ENCODE measurements around the gene ZMIZ1.

Gene ZMIZ1

DNA sequence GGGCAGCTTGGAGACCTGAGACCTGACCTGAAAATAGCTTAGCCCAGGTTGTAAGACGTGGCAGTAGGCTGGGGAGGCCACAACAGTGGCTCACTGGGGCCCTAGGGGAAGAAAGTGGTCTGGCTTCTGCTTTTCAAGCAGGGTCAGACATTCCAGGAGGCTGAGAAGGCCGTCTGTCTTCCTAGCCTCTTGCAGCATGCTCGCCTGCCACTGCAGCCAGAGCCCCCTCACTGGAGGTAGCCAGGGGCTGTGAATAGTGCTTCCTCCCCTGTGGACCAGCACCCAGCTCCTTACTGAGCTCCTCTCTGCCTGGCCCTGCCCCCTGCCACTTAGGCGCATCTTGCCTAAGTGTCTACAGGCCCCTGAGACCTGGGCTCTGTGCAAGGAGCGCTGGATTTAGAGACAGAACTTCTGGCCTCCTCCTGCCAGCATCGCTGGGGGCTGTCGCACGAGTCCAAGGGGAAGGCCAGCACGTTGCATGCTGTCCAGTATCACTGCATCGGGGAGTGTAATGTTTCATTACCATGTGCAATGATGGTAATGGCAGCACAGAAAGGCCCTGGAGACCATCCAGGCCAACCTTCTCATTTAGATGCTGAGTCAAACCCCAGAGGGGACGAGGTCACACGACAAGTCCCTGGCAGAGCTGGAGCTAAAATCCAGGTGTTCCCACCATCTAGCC is 12.7 kb downstream of the ZMIZ1 start:
- Histone ChIP-seq H3K4me1 (ENCODE audit: insufficient read depth, low read length) (peaks cover 30% of the 10 kb centered on the region), H3K9ac (ENCODE audit: low read depth, low read length) (0 out of 2 replicates have a peak overlapping the region, but pooled peaks have one; percentile 37), H3K27ac (ENCODE audit: low read length) (no peak overlapping the region), H3K9me3 (ENCODE audit: insufficient read depth, low read depth, low read length) (no peaks in the 10 kb centered on the region), H3K4me3 (ENCODE audit: low read length) (no peak overlapping the region), H3K27me3 (ENCODE audit: insufficient read depth, low read length) (no peaks in the 10 kb centered on the region), H3K36me3 (ENCODE audit: insufficient read depth, low read depth, low read length) (no peaks in the 10 kb centered on the region)

DNA sequence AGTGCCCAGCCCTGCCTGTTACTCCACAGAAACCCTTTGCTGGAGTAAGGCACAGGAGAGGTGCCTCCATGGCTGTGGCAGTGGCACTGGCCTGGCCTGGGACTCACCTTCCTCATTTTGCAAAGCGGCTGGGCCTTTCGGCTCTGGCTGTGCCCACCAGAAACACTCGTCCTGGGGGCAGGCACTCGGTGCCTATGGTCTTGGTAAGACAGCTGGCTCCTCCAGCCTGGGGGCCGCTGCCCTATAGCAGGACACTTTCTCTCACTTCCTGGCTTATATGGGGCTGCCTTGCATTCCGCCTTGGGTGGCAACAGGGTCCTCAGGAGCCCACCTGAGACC is 13.2 kb downstream of the ZMIZ1 start:
- Histone ChIP-seq H3K9me3 (ENCODE audit: insufficient read depth, low read depth, low read length) (no peaks in the 10 kb centered on the region), H3K27me3 (ENCODE audit: insufficient read depth, low read length) (no peaks in the 10 kb centered on the region), H3K27ac (ENCODE audit: low read length) (no peak overlapping the region), H3K36me3 (ENCODE audit: insufficient read depth, low read depth, low read length) (no peaks in the 10 kb centered on the region), H3K9ac (ENCODE audit: low read depth, low read length) (no peak overlapping the region), H3K4me1 (ENCODE audit: insufficient read depth, low read length) (peaks cover 30% of the 10 kb centered on the region), H3K4me3 (ENCODE audit: low read length) (no peak overlapping the region)

DNA sequence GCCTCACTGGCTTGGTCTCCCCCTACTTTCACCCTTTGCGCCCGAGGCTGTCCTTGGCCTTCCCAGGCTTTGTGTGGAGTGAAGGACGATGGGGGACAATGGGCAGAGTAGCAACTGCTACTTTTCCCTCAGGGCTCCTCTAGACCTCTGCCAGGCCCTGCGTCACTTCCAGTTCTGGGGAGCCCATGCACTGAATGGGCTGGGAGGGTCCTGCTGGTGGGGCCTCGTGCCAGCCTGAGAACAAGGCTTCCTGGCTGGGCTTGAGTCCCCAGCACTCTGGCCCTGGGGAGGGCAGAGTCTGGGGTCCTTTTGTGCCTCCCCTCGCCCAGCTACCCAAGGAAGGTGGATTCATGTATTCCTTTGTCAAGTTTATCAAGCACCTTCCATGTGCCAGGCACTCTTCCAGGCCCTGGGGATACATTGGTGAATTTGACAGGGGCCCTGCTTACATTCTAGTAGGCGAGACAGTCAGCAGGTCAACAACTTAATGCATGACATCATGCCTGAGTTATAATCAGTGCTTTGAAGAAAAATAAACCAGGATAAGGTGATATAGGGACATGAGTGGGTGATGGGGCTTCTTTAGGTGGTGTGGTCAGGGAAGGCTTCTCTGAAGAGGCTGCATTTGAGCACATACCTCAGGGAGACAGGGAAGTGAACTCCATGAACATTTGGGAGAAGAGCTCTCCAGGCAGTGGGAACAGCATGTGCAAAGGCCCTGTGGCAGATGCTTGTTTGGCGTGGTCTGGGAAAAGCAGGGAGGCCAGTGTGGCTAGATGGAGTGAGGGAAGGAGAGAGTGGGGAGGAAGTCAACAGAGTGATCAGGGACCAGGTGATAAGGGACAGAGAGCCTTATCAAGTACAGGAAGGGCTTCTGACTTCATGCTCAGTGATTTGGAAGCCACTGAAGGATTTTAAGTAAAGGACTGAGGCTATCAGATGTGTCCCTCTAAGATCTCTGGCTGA is 14.1 kb downstream of the ZMIZ1 start:
- Histone ChIP-seq H3K36me3 (ENCODE audit: insufficient read depth, low read depth, low read length) (no peaks in the 10 kb centered on the region), H3K27me3 (ENCODE audit: insufficient read depth, low read length) (no peaks in the 10 kb centered on the region), H3K27ac (ENCODE audit: low read length) (no peak overlapping the region), H3K4me3 (ENCODE audit: low read length) (no peak overlapping the region), H3K9ac (ENCODE audit: low read depth, low read length) (no peak overlapping the region), H3K4me1 (ENCODE audit: insufficient read depth, low read length) (peaks cover 30% of the 10 kb centered on the region), H3K9me3 (ENCODE audit: insufficient read depth, low read depth, low read length) (no peaks in the 10 kb centered on the region)

GRCh38 chr10:79084012-79084971 is 15.5 kb downstream of the ZMIZ1 start:
- Histone ChIP-seq H3K36me3 (ENCODE audit: insufficient read depth, low read depth, low read length) (no peaks in the 10 kb centered on the region), H3K27ac (ENCODE audit: low read length) (no peak overlapping the region), H3K9me3 (ENCODE audit: insufficient read depth, low read depth, low read length) (no peaks in the 10 kb centered on the region), H3K9ac (ENCODE audit: low read depth, low read length) (no peak overlapping the region), H3K27me3 (ENCODE audit: insufficient read depth, low read length) (no peaks in the 10 kb centered on the region), H3K4me1 (ENCODE audit: insufficient read depth, low read length) (peaks cover 24% of the 10 kb centered on the region), H3K4me3 (ENCODE audit: low read length) (no peak overlapping the region)

DNA sequence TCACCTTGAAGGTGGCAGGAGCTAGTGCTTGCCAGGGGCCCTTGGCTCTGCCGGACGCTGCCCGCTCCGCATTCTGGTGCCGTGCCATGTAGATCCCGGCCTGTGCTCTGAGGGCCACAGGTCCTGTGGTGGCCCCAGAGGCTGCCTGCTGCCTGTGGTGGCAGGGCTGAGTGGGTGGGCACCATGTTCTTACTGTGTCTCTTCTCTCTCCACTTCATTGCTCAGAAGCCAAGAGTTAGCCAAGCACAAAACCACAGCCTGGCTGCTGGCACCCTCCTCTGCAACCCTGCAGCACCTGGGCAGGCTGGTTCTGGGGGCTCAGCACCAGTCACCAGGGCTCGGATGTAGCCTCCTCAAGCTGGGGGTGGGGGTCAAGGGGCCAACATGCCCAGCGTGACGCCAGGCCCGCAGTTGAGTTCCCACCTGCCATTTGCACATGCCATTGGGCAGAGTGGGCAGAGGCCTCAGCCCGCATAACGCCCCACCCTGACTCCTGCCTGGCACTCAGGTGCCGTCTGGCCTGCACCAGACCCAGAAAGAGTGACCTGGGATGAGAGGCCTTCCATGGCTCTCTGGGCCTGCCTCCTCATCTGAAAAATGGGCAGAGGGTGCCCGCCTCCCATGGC is 16.3 kb downstream of the ZMIZ1 start:
- Histone ChIP-seq H3K27ac (ENCODE audit: low read length) (no peak overlapping the region), H3K9ac (ENCODE audit: low read depth, low read length) (no peak overlapping the region), H3K4me3 (ENCODE audit: low read length) (no peak overlapping the region), H3K9me3 (ENCODE audit: insufficient read depth, low read depth, low read length) (no peaks in the 10 kb centered on the region), H3K36me3 (ENCODE audit: insufficient read depth, low read depth, low read length) (no peaks in the 10 kb centered on the region), H3K4me1 (ENCODE audit: insufficient read depth, low read length) (peaks cover 22% of the 10 kb centered on the region), H3K27me3 (ENCODE audit: insufficient read depth, low read length) (no peaks in the 10 kb centered on the region)

DNA sequence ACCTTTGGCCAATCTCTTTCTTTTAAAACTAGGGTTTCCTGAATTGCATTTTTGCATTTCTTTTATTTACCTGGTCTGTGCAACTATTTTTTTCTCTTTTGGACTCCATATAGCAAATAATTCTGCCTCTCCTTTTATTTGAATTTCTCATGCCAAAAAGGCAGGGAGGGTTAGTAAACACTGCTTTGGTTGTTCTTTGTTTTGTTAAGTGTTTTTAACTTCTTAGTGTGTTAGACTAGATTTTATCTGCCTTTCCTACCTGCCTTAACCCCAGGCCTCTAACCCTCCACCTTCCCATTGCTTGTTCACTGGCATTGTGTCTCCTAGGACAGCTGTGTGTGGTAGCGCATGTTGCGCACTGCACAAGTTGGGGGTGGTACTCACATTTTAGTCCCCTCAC is 18.1 kb downstream of the ZMIZ1 start:
- no peak overlapping the region for H3K27ac ChIP-seq (ENCODE audit: low read length)
- no peaks in the 10 kb centered on the region for H3K27me3 ChIP-seq (ENCODE audit: insufficient read depth, low read length)
- no peak overlapping the region for H3K9ac ChIP-seq (ENCODE audit: low read depth, low read length)
- no peak overlapping the region for H3K4me3 ChIP-seq (ENCODE audit: low read length)
- H3K4me1 ChIP-seq (ENCODE audit: insufficient read depth, low read length): peaks cover 15% of the 10 kb centered on the region
- H3K9me3 ChIP-seq (ENCODE audit: insufficient read depth, low read depth, low read length): no peaks in the 10 kb centered on the region
- no peaks in the 10 kb centered on the region for H3K36me3 ChIP-seq (ENCODE audit: insufficient read depth, low read depth, low read length)

DNA sequence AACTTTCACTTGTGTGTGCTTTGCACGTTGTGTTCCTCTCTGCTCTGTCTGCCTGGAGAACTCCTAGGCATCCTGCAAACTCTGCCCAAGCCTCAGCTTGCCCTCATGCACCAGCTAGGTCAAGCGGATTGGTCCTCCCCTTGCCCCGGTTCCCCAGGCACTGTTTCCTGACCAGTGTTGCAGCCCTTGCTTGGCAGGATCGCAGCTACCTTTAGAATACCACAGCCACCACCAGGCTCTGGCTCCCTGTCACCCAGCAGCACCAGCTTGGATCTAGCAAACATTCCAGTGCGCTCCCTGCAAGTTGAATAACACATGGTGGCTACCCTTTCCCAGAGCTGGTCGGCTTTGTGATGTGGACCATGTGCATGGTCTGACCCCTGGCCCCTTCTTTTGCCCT is 19.0 kb downstream of the ZMIZ1 start:
- H3K4me3 ChIP-seq (ENCODE audit: low read length): no peak overlapping the region
- H3K9me3 ChIP-seq (ENCODE audit: insufficient read depth, low read depth, low read length): no peaks in the 10 kb centered on the region
- H3K27ac ChIP-seq (ENCODE audit: low read length): no peak overlapping the region
- H3K9ac ChIP-seq (ENCODE audit: low read depth, low read length): no peak overlapping the region
- no peaks in the 10 kb centered on the region for H3K27me3 ChIP-seq (ENCODE audit: insufficient read depth, low read length)
- H3K4me1 ChIP-seq (ENCODE audit: insufficient read depth, low read length): peaks cover 13% of the 10 kb centered on the region
- no peaks in the 10 kb centered on the region for H3K36me3 ChIP-seq (ENCODE audit: insufficient read depth, low read depth, low read length)

GRCh38 chr10:79088176-79088575 is 19.4 kb downstream of the ZMIZ1 start:
- no peak overlapping the region for H3K4me3 ChIP-seq (ENCODE audit: low read length)
- H3K9me3 ChIP-seq (ENCODE audit: insufficient read depth, low read depth, low read length): no peaks in the 10 kb centered on the region
- no peak overlapping the region for H3K27ac ChIP-seq (ENCODE audit: low read length)
- no peak overlapping the region for H3K9ac ChIP-seq (ENCODE audit: low read depth, low read length)
- H3K4me1 ChIP-seq (ENCODE audit: insufficient read depth, low read length): peaks cover 13% of the 10 kb centered on the region
- no peaks in the 10 kb centered on the region for H3K27me3 ChIP-seq (ENCODE audit: insufficient read depth, low read length)
- no peaks in the 10 kb centered on the region for H3K36me3 ChIP-seq (ENCODE audit: insufficient read depth, low read depth, low read length)

DNA sequence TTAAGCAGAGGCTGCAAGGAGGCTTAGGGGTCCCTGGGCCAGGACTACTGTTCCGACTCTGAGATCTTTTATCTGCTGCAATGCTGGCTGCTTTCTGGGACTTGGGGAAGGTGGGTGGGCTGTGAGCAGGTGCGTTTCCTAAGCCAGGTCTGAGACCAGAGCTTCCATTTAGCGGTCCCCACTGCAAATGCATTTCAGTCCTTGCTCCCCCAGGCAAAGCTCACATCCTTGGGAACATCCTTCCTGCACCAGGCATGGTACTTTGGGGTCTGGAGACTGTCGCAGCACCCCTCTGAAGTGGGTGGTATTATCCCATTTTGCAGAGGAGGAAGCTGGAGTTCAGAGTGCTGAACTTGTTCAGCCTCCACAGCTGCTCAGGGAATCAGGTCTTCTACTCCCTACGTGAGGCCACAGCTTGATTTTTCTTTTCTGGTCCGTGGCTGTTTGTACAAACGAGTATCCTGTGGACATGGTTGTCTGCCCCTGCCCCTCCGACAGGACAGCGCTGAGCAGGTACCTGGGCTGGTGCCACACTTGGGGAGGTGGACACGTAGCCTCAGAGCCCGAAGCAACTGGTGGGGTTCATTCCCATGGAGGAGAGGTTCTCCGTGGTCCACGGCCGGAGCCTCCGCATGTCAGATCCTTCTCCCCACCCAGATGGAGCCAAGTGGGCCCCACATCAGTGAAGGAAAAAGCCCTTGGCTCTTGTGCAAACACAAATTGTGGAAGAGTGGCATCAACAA is 20.0 kb downstream of the ZMIZ1 start:
- H3K36me3 ChIP-seq (ENCODE audit: insufficient read depth, low read depth, low read length): no peaks in the 10 kb centered on the region
- no peaks in the 10 kb centered on the region for H3K27me3 ChIP-seq (ENCODE audit: insufficient read depth, low read length)
- H3K4me3 ChIP-seq (ENCODE audit: low read length): no peak overlapping the region
- H3K4me1 ChIP-seq (ENCODE audit: insufficient read depth, low read length): peaks cover 11% of the 10 kb centered on the region
- no peaks in the 10 kb centered on the region for H3K9me3 ChIP-seq (ENCODE audit: insufficient read depth, low read depth, low read length)
- no peak overlapping the region for H3K27ac ChIP-seq (ENCODE audit: low read length)
- no peak overlapping the region for H3K9ac ChIP-seq (ENCODE audit: low read depth, low read length)

DNA sequence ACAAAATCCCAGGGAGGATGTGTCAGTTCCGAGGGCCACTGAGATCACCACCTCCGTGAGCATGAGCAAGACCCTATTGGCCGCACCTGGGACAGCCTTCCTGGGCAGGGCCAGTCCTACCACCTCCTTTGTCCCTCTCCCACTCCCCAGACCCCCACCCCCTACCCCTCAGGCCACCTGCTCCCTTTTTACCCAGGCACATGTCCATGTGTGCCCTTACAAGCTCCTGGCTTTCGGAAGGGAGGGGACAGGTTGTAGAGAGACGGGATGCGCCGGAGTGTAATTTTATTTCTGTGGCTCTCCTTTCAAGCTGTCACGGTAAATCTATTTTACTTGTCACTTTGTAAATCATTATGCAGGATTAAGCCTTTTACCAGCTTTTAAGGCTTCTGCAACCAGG is 20.9 kb downstream of the ZMIZ1 start:
- no peaks in the 10 kb centered on the region for H3K27me3 ChIP-seq (ENCODE audit: insufficient read depth, low read length)
- no peak overlapping the region for H3K4me3 ChIP-seq (ENCODE audit: low read length)
- H3K27ac ChIP-seq (ENCODE audit: low read length): no peak overlapping the region
- H3K9me3 ChIP-seq (ENCODE audit: insufficient read depth, low read depth, low read length): no peaks in the 10 kb centered on the region
- no peak overlapping the region for H3K9ac ChIP-seq (ENCODE audit: low read depth, low read length)
- no peaks in the 10 kb centered on the region for H3K36me3 ChIP-seq (ENCODE audit: insufficient read depth, low read depth, low read length)
- H3K4me1 ChIP-seq (ENCODE audit: insufficient read depth, low read length): peaks cover 3% of the 10 kb centered on the region; the same call in 1 of the 2 replicates

Data from iPS-20b (cell line).